ENCODE results near the gene DNAAF6.

DNA sequence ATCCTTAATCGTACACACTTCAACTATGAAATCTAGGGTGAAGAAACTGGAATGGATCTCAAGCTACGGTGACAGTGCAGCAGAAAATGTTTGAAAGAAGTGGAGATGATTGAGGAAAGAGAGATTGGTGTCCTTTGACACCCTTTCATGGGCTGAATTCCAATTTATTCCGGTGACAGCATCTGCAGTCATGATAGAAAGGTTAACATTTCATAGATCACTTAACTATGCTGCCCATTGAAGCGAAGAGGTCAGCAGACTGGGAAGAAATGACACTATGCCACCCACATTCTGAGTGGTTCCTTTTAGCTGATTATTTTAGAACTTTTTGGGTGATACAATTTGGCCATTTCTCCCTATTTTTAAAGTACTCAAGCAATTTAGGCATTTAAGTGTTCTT lies 82.3 kb downstream of the DNAAF6 start:
- TF ChIP-seq, protein P1, sequence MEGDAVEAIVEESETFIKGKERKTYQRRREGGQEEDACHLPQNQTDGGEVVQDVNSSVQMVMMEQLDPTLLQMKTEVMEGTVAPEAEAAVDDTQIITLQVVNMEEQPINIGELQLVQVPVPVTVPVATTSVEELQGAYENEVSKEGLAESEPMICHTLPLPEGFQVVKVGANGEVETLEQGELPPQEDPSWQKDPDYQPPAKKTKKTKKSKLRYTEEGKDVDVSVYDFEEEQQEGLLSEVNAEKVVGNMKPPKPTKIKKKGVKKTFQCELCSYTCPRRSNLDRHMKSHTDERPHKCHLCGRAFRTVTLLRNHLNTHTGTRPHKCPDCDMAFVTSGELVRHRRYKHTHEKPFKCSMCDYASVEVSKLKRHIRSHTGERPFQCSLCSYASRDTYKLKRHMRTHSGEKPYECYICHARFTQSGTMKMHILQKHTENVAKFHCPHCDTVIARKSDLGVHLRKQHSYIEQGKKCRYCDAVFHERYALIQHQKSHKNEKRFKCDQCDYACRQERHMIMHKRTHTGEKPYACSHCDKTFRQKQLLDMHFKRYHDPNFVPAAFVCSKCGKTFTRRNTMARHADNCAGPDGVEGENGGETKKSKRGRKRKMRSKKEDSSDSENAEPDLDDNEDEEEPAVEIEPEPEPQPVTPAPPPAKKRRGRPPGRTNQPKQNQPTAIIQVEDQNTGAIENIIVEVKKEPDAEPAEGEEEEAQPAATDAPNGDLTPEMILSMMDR (IDR thresholded peaks at IDR 0.05) = no peak
- no peak for TF ChIP-seq POLR2A (IDR thresholded peaks at IDR 0.05)

Data from vagina (tissue), 2 donors.